Testis (tissue), 3 donors: ENCODE measurements around the gene COL6A3. TPM values are rescaled to one million over a fixed set of nuclear protein-coding genes. Genes with fewer than 3 reads are reported as not detected.

Source experiments
- DNase-seq: peaks from one replicate; pipeline ENCODE4 v3.0.0-alpha.2; 2019
- H3K27ac ChIP-seq, 2 donors: fragments of 200-600 bp; sonication (generic); one replicate each; pipeline ENCODE4 v1.5.1; 2019
- H3K27me3 ChIP-seq: fragments of 200-600 bp; sonication (generic); one replicate; pipeline ENCODE4 v1.5.1; 2019
- H3K36me3 ChIP-seq: fragments of 200-600 bp; sonication (generic); one replicate; pipeline ENCODE4 v1.5.1; 2017; ENCODE audit warnings: low read depth; ENCODE audit errors: missing control alignments
- H3K4me1 ChIP-seq: fragments of 200-600 bp; sonication (generic); one replicate; pipeline ENCODE4 v1.5.1; 2019
- H3K4me3 ChIP-seq, 2 donors: fragments of 200-600 bp; sonication (generic); one replicate each; pipeline ENCODE4 v1.5.1; 2017 to 2019
- H3K9me3 ChIP-seq: fragments of 200-600 bp; sonication (generic); one replicate; pipeline ENCODE4 v1.5.1; 2017
- CTCF ChIP-seq, 3 experiments: fragments of 450-650 bp in 2 of 3; fragments of 200-600 bp in 1 of 3; sonication (generic) in 1 of 3; IDR thresholded peaks; one replicate each; pipeline ENCODE4 v1.5.1; 2016 to 2019; ENCODE audit warnings: antibody characterized with exemption in 3 of 3, mild to moderate bottlenecking in 2 of 3, moderate library complexity in 1 of 3
- POLR2A ChIP-seq: fragments of 450-650 bp; IDR thresholded peaks from one replicate; pipeline ENCODE4 v1.6.1; 2017; ENCODE audit warnings: antibody characterized with exemption, mild to moderate bottlenecking, moderate library complexity
- WGBS, 2 donors: methylation state at CpG; one replicate each; pipeline ENCODE4 v1.1.5; 2018; 5-methylcytosine and 5-hydroxymethylcytosine counted together
- intact Hi-C: fragments of 100-400 bp; cut with DNase I; formaldehyde crosslinking; loops from one replicate; pipeline ENCODE4 v1.15.1; 2023; ENCODE audit warnings: low total_unique reads
- polyA plus RNA-seq: library from polyadenylated mRNA; stranded (reverse); fragments of 350-450 nt; fragmentation: Illumina TruSeq; extraction: RNeasy Lipid Tissue Mini Kit (QIAGEN cat#74804); gene quantifications from one replicate; pipeline ENCODE4 v1.2.3, GENCODE V29; 2014; ENCODE audit warnings: low read depth, low replicate concordance; ENCODE audit not compliant: insufficient read depth
- total RNA-seq, 2 donors: library from RNA; depleted of rRNA; stranded (reverse); fragments of >200 nt; gene quantifications; one replicate each; pipeline ENCODE4 v1.2.3, GENCODE V29; 2016

The COL6A3 gene
- total and polyA plus RNA-seq, 3 donors from 2014 or later = 35.1 to 93.1 (median 74.1) TPM

- Histone ChIP-seq H3K27me3 (no peaks in the 10 kb centered on the region), H3K4me1 (peaks cover 20% of the 10 kb centered on the region), H3K27ac (peak overlapping the region; percentile 68 to 75), H3K4me3 (no peak overlapping the region), H3K9me3 (no peaks in the 10 kb centered on the region), H3K36me3 (no peaks in the 10 kb centered on the region)
- 78 to 79% methylated on average over 22 of the region's 22 CpGs for WGBS, 2 donors
- peak; percentile 64 for DNase-seq
- intact Hi-C loops = no loop called here
- TF ChIP-seq POLR2A (no peak), CTCF (IDR thresholded peaks at IDR 0.05) (no peak)
Measured at GRCh38 chr2:237361194-237362004, 52.6 kb downstream of the COL6A3 start.

- H3K27ac ChIP-seq = peak overlapping the region; percentile 68 to 75
- H3K27me3 ChIP-seq = no peaks in the 10 kb centered on the region
- WGBS, 2 donors = 55 to 77% methylated on average over 15 to 23 of the region's 23 CpGs
- peaks cover 20% of the 10 kb centered on the region for H3K4me1 ChIP-seq
- intact Hi-C loops = no loop called here
- no peak for DNase-seq
- H3K9me3 ChIP-seq = no peaks in the 10 kb centered on the region
- no peak overlapping the region for H3K4me3 ChIP-seq
- no peaks in the 10 kb centered on the region for H3K36me3 ChIP-seq
- TF ChIP-seq POLR2A (no peak), CTCF (IDR thresholded peaks at IDR 0.05) (no peak)
Measured at GRCh38 chr2:237359894-237360780, 53.8 kb downstream of the COL6A3 start.

GRCh38 chr2:237359518-237359840, 54.5 kb downstream of the COL6A3 start:
- Histone ChIP-seq H3K27me3 (no peaks in the 10 kb centered on the region), H3K36me3 (no peaks in the 10 kb centered on the region), H3K4me1 (peaks cover 20% of the 10 kb centered on the region), H3K9me3 (no peaks in the 10 kb centered on the region), H3K4me3 (no peak overlapping the region), H3K27ac (peak overlapping the region; percentile 68 to 75)
- WGBS, 2 donors = 63 to 70% methylated on average over 8 of the region's 8 CpGs
- peak; percentile 66 for DNase-seq
- TF ChIP-seq CTCF (IDR thresholded peaks at IDR 0.05) (no peak), POLR2A (no peak)
- intact Hi-C loops = no loop called here

DNA sequence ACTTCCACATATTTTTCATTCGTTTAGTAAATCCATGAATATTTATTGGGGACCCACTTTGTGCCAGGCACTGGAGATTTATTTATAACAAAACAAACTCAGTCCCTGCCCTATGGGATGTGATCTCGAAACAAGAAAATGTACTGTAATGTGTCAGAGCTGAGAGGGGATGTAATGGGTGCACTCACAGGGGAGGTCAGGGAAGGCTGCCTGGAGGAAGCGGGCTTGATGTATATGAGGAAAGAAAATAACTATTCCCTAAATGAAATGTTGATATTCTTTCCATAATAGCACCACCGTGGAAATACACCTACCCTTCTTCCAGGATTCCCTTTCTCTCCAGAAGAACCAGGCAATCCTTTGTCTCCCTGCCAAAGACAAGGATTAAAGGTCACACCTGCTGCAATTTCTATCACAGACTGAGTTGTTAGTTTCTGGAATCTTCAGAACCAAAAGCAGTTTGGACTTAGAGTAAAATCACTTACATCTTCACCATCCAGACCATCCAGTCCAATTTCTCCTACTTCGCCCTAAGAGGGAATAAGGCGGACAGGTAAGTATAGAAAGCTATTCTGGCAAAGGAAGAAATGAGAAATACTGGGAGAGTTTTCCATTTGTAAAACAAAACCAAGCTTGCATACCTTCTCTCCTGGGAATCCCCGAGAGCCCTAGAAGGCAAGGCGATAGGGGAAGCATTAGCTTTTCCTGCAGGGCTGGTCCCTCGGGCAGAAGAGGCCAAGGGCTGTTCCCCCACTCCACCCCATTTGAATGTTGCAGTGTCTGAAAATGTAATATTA, 55.0 kb downstream of the COL6A3 start:
- WGBS, 2 donors = 68 to 72% methylated on average over 9 of the region's 9 CpGs
- Histone ChIP-seq H3K36me3 (no peaks in the 10 kb centered on the region), H3K27me3 (no peaks in the 10 kb centered on the region), H3K9me3 (no peaks in the 10 kb centered on the region), H3K27ac (peak overlapping the region in 1 of 2 donors; percentile 75), H3K4me3 (no peak overlapping the region), H3K4me1 (peaks cover 20% of the 10 kb centered on the region)
- DNase-seq = no peak
- intact Hi-C loops = no loop called here
- TF ChIP-seq CTCF (IDR thresholded peaks at IDR 0.05) = no peak
- TF ChIP-seq POLR2A = no peak
